HG03442 (cell line): ENCODE measurements around the gene SLC8A3.

ENCODE experiments used
- ATAC-seq: cut with Tn5 transposase; IDR thresholded peaks from one replicate; pipeline ENCODE4 v1.9.1; 2021; ENCODE audit warnings: mild to moderate bottlenecking, moderate library complexity; ENCODE audit not compliant: unreplicated experiment

SLC8A3 gene

DNA sequence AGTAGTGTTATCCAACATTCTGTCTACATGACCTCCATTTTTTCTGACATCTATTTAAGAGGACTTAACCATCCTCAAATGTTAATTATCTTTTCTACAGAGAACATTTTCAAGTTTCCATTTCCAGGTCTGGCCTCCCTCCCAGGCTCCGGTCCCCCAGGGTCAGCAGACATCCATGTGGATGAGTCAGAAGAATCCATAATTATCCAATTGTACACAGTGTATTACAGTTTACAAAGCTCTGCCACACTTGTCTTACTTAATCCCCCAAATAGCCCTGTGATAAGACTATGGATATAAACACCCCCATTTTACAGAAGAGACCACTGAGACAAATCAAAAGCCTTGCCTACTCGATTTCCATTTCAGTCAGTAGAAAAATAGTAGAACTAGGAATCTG is 65.0 kb downstream of the SLC8A3 start:
- no peak for ATAC-seq

- no peak for ATAC-seq
These were observed 67.2 kb downstream of the SLC8A3 start for GRCh38 chr14:70121521-70121920.

- ATAC-seq: no peak
These were observed 70.7 kb downstream of the SLC8A3 start for GRCh38 chr14:70118064-70118463.

DNA sequence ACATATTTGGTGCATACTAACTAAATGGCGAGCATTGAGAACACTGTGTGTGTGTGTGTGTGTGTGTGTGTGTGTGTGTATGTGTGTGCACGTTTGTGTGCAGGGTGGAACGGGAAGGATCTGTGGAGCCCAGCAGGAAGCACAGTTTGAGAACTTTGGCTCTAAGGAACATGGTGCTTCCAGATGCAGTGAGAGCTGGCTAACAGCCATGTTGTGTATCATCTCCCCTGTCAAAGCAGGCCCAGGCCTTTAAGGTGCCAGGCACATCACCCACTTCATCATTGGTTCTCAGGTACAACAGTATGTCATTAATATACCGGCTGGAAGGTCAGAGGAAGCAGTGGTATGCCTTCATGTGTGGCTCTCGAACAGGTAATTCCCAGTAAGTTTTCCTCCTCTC is 72.5 kb downstream of the SLC8A3 start:
- ATAC-seq: no peak

DNA sequence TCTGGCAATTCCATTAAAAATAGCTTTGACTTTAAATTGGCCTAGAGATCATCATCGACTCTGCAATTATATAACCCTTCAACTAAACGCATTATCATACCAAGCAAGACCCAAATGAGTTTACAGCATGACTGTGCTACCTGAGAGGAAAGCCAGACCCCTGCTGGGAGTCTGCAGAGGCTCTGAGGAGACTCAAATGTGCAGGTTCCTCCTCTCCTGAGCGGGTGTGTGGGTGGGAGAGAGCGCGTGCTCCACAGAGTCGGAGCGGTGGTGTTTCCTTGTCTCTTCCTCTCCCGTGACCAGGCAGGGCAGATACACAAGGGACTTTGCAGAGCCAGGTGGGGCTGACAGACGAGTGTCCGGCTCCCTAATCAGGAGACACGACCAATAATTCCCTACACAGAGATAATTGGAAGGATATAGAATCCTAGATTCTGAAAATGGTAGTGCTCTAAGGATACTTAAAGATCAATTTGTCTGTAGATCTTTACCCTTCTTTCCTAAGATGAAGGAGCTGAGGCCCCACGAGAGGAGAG is 74.1 kb downstream of the SLC8A3 start:
- no peak for ATAC-seq

- ATAC-seq: no peak
These were observed 75.5 kb downstream of the SLC8A3 start for GRCh38 chr14:70113211-70113610.

DNA sequence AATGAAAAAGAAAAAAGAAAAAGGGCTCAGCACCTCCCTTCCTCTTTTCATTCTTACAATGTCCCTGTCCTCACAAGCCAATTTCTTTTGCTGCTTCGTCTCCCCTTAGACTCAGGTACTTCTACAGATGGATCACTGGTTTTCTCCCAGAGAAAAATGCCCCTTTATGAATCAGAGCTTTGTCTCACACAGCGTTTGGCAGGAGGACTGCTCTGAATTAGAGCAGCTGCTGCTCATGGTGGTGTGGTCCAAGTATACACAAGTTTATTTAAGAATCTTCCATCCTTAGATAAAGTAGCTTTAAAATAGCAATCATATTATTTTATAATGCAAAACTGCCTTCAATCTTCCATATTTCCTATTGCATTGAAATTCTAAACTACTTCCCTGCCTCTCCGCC is 80.3 kb downstream of the SLC8A3 start:
- no peak for ATAC-seq

GRCh38 chr14:70107309-70107708 is 81.4 kb downstream of the SLC8A3 start:
- ATAC-seq: no peak

DNA sequence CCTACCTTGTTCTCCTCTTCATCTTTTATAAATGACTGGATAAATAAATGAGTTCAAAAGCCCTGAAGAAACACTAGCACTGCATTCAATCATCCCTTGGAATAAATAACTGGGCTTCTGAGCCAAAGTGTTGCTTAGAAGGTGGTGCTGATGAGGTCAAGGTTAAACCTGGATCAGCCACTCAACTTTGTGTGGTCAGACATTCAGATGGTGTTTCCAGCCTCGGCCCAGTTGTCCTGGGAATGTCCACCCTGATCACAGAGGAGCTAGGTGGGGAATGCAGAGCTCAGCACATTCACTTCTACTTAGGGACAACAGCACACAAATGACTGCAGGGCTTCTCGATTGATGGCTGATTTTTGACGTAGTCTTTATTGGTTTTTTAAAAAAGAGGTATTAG is 88.7 kb downstream of the SLC8A3 start:
- ATAC-seq: no peak

GRCh38 chr14:70098250-70098809 is 90.4 kb downstream of the SLC8A3 start:
- ATAC-seq: no peak

DNA sequence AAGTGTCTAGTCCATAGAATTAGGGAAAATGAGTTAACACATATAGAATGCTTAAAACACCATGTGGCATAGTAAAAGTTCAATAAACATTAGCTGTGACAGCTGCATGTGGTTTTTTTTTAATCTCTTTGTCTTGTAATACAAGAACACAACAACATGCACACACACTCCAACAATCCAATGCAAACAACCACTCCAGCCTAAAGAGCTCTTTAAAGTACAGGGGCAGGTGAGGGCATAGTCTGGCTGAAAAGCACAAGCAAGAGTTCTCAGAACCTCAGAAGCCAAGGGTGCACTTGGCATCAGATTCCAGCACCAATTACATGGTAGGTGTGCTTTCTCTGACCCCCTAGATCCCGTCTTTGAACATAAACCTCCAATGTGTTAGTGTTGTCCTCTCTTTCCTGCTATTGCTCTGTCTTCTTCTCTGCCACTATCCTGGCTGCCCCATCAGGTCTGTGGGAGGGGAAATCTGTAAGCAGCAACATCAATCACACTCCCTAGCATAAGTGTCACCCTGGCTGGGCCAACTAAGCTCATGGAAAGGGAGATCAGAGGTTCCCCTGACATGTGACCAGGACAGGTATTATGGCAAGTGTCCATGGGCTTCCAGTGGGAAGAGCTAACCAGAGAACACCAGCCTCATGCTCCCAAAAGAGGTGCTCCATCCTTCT is 91.0 kb downstream of the SLC8A3 start:
- no peak for ATAC-seq

GRCh38 chr14:70096866-70097265 is 91.9 kb downstream of the SLC8A3 start:
- no peak for ATAC-seq

- no peak for ATAC-seq
These were observed 94.1 kb downstream of the SLC8A3 start for GRCh38 chr14:70094631-70095030.

GRCh38 chr14:70094106-70094505 is 94.6 kb downstream of the SLC8A3 start:
- no peak for ATAC-seq

GRCh38 chr14:70093156-70093555 is 95.6 kb downstream of the SLC8A3 start:
- no peak for ATAC-seq

DNA sequence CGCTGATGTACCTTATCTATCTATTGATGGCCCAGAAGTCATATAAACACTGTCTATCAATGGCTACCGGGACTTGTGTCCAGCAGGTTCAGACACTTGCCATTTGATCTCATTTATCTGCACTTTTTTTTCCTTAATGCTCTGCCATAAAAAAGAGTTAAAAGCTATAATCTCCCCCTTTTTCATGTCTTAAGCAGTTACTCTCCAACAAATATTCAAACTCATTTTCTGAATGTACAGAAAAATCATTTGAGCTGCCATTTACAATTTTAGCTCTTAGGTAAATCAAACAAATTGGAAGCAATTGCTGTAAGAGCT is 101.4 kb downstream of the SLC8A3 start:
- no peak for ATAC-seq

DNA sequence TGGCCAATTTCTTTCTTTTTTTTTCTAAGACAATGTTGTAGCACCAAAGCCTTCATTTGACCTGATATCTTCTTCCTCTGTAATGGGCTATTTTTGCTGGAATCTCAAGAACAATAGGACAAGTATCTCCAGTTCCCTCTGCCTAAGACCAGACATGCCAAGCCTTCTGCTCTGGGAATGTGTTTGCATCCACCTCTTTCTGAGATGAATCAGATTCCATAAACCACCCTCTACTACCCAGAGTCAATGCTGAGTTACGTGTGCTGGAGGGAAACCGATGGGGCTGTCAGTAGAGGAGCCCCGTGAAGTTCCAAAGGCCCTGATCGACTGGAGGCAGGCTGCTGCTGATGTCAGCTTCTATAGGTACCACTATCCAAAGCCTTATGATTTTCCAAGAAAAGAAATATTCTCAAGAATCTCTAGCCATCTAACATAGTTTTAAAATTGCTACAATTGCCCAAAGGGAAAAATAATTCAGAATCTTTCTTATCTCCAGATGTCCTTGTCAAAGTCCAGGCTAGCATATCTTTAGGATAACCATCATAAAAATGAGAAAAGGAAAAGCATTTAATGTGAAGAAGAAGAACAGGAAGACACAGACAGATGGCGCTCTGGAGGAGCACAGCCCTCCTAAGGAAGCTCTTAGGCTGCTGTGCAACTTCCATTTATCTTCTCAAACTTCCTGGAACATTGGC is 101.9 kb downstream of the SLC8A3 start:
- no peak for ATAC-seq

DNA sequence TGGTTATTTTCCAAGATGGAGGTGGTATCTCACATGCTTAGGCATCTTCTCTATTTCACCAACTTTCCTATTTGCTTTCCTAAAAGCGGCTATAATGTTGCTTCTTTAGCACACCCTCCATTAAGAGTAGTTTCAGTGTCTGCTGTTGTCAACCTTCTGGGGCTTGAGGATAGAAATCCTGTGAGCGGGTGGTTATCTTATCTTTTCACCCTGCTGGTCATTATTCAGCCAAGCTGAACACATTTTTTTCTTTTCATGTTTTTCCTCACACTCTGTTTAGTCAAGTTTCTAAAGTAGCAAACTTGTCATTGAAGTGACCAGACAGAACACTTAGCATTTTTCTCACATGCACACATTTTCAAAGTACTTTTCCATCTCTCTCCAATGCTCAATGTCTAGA is 104.5 kb downstream of the SLC8A3 start:
- no peak for ATAC-seq

- ATAC-seq: no peak
These were observed 106.4 kb downstream of the SLC8A3 start for GRCh38 chr14:70082394-70082793.

GRCh38 chr14:70080076-70080475 is 108.7 kb downstream of the SLC8A3 start:
- no peak for ATAC-seq

DNA sequence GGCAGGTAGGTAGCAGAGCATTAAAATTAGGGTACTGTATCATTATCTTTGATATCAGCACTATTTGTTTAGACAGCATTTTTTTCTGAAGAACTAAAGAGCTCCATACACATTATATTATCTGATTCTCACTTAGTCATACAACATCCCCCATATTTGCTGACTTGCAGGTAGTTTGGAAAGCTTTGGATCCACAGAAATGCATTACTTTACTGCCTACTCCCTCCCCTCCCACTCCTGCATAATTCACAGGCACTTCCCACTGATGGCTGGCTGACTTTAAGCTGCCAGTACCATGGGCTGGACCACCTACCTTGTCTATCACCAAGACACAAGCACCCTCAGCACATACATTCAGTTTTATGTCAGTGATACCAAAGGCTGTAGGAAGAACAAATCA is 110.4 kb downstream of the SLC8A3 start:
- ATAC-seq: no peak

DNA sequence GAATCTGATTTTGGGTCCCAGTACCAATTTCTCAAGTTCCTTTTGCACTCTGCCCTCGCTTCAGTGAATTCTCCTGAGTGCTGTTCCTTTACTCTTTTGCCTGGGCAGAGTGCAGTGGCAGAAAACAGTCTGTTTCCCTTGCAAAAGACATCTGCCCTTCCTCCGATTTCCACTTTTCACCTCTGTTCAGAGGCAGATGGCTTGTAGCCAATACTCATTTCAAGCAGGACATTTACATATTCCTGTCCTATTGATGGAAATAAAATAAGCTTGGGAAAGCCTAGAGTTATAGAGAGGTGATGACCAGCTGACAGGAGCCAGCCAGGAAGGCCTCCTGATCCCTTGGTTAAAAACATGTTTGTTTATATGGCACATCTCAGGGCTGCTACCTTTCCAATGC is 111.0 kb downstream of the SLC8A3 start:
- ATAC-seq: no peak
